COLO668 (cell line): ENCODE results near the gene ZBTB11.
"Not testable (repeated sequence)": the region's sequence is repeated elsewhere in the genome, so short reads cannot be mapped to it uniquely, and the experiment has no call there.

Source experiments
- DNase-seq: peaks from one replicate; lab custom pipeline; 2025; ENCODE audit not compliant: unreplicated experiment; lab: John Stamatoyannopoulos, UW

Gene ZBTB11

GRCh38 chr3:101619734-101620133 is 57.2 kb downstream of the ZBTB11 start:
- DNase-seq = no peak

GRCh38 chr3:101618726-101619125 is 58.2 kb downstream of the ZBTB11 start:
- DNase-seq = no peak

- DNase-seq = no peak
Measured at GRCh38 chr3:101617478-101617877, 59.5 kb downstream of the ZBTB11 start.

- no peak for DNase-seq
Measured at GRCh38 chr3:101615525-101615924, 61.4 kb downstream of the ZBTB11 start.

GRCh38 chr3:101613014-101613413 is 63.9 kb downstream of the ZBTB11 start:
- DNase-seq = not testable (repeated sequence)

GRCh38 chr3:101611023-101611422 is 65.9 kb downstream of the ZBTB11 start:
- no peak for DNase-seq

GRCh38 chr3:101605398-101605797 is 71.5 kb downstream of the ZBTB11 start:
- not testable (repeated sequence) for DNase-seq

GRCh38 chr3:101603184-101603583 is 73.7 kb downstream of the ZBTB11 start:
- no peak for DNase-seq

- no peak for DNase-seq
Measured at GRCh38 chr3:101602731-101603130, 74.2 kb downstream of the ZBTB11 start.
